Adipose tissue (tissue), 3 donors: Measurements from ENCODE around the gene HPSE2. TPM values are rescaled to one million over a fixed set of nuclear protein-coding genes. Genes with fewer than 3 reads are reported as not detected.
"Not testable (repeated sequence)": the region's sequence is repeated elsewhere in the genome, so short reads cannot be mapped to it uniquely, and the experiment has no call there.

Experiments used
- H3K27ac ChIP-seq: one replicate; pipeline ENCODE4 v1.5.1; 2013; ENCODE audit warnings: low read depth, low read length
- WGBS, 3 donors: extraction: QIAGEN DNeasy Blood & Tissue Kit; methylation state at CpG; one replicate each; pipeline ENCODE4 v1.1.7; 2013; 5-methylcytosine and 5-hydroxymethylcytosine counted together
- polyA plus RNA-seq, 3 donors: library from polyadenylated mRNA; stranded (reverse); fragments of 200-250 nt; gene quantifications; one replicate each; pipeline ENCODE4 v1.2.3, GENCODE V29; 2013
- donor health status: healthy with polysubstance abuse.
- donor health status: Bipolar disorder and iron deficiency.
- donor health status: healthy.

HPSE2 gene
- polyA plus RNA-seq, 3 donors: 0.06 to 2.4 (median 1.0) TPM

GRCh38 chr10:98511876-98512275 lies 723.8 kb downstream of the HPSE2 start:
- 21 to 70% (median 59%) methylated on average over 1 of the region's 1 CpG for WGBS, 3 donors
- no peak overlapping the region for H3K27ac ChIP-seq

GRCh38 chr10:98510412-98510995 lies 725.1 kb downstream of the HPSE2 start:
- no peak overlapping the region for H3K27ac ChIP-seq
- 91 to 94% (median 93%) methylated on average over 4 of the region's 4 CpGs for WGBS, 3 donors

GRCh38 chr10:98509745-98510144 lies 725.9 kb downstream of the HPSE2 start:
- 78 to 82% (median 81%) methylated on average over 7 of the region's 7 CpGs for WGBS, 3 donors
- H3K27ac ChIP-seq: no peak overlapping the region

GRCh38 chr10:98502535-98502934 lies 733.1 kb downstream of the HPSE2 start:
- H3K27ac ChIP-seq: not testable (repeated sequence)
- 67 to 86% (median 84%) methylated on average over 2 of the region's 2 CpGs for WGBS, 3 donors

GRCh38 chr10:98492763-98493162 lies 742.9 kb downstream of the HPSE2 start:
- H3K27ac ChIP-seq: no peak overlapping the region
- WGBS, 3 donors: 73 to 88% (median 87%) methylated on average over 1 of the region's 1 CpG

- H3K27ac ChIP-seq: no peak overlapping the region
- 74 to 89% (median 81%) methylated on average over 13 of the region's 13 CpGs for WGBS, 3 donors
Measured at GRCh38 chr10:98489561-98490481, 745.8 kb downstream of the HPSE2 start.

- 66 to 83% (median 71%) methylated on average over 1 of the region's 1 CpG for WGBS, 3 donors
- H3K27ac ChIP-seq: no peak overlapping the region
Measured at GRCh38 chr10:98488669-98489430, 746.8 kb downstream of the HPSE2 start.

- 85 to 92% (median 89%) methylated on average over 3 of the region's 3 CpGs for WGBS, 3 donors
- H3K27ac ChIP-seq: no peak overlapping the region
Measured at GRCh38 chr10:98487649-98488048, 748.0 kb downstream of the HPSE2 start.

- WGBS, 3 donors: 69 to 71% (median 69%) methylated on average over 3 of the region's 3 CpGs
Measured at GRCh38 chr10:98486421-98486820, 749.2 kb downstream of the HPSE2 start.

GRCh38 chr10:98485959-98486358 lies 749.7 kb downstream of the HPSE2 start:
- 76 to 84% (median 79%) methylated on average over 2 of the region's 2 CpGs for WGBS, 3 donors

More at GRCh38 chr10:98486421-98486820, 749.2 kb downstream of the HPSE2 start:
- no peak overlapping the region for H3K27ac ChIP-seq

GRCh38 chr10:98483658-98484057 lies 752.0 kb downstream of the HPSE2 start:
- no peak overlapping the region for H3K27ac ChIP-seq

More at GRCh38 chr10:98485959-98486358, 749.7 kb downstream of the HPSE2 start:
- no peak overlapping the region for H3K27ac ChIP-seq

- WGBS, 3 donors: 93 to 98% (median 97%) methylated on average over 2 of the region's 2 CpGs
Measured at GRCh38 chr10:98482096-98482495, 753.6 kb downstream of the HPSE2 start.

GRCh38 chr10:98481404-98481945 lies 754.2 kb downstream of the HPSE2 start:
- H3K27ac ChIP-seq: no peak overlapping the region
- 76 to 84% (median 83%) methylated on average over 5 of the region's 5 CpGs for WGBS, 3 donors

More at GRCh38 chr10:98482096-98482495, 753.6 kb downstream of the HPSE2 start:
- no peak overlapping the region for H3K27ac ChIP-seq

GRCh38 chr10:98478430-98479222 lies 757.0 kb downstream of the HPSE2 start:
- no peak overlapping the region for H3K27ac ChIP-seq
- 72 to 83% (median 74%) methylated on average over 6 of the region's 6 CpGs for WGBS, 3 donors

GRCh38 chr10:98477861-98478260 lies 757.8 kb downstream of the HPSE2 start:
- H3K27ac ChIP-seq: no peak overlapping the region

- H3K27ac ChIP-seq: no peak overlapping the region
Measured at GRCh38 chr10:98474628-98475027, 761.0 kb downstream of the HPSE2 start.

- no peak overlapping the region for H3K27ac ChIP-seq
- 45 to 79% (median 57%) methylated on average over 4 of the region's 4 CpGs for WGBS, 3 donors
Measured at GRCh38 chr10:98472196-98472595, 763.5 kb downstream of the HPSE2 start.

- 83 to 88% (median 86%) methylated on average over 5 of the region's 5 CpGs for WGBS, 3 donors
- no peak overlapping the region for H3K27ac ChIP-seq
Measured at GRCh38 chr10:98470850-98471249, 764.8 kb downstream of the HPSE2 start.
